ENCODE results near the gene DNAJC5.
"Not testable (repeated sequence)": the region's sequence is repeated elsewhere in the genome, so short reads cannot be mapped to it uniquely, and the experiment has no call there.

Gene DNAJC5

DNA sequence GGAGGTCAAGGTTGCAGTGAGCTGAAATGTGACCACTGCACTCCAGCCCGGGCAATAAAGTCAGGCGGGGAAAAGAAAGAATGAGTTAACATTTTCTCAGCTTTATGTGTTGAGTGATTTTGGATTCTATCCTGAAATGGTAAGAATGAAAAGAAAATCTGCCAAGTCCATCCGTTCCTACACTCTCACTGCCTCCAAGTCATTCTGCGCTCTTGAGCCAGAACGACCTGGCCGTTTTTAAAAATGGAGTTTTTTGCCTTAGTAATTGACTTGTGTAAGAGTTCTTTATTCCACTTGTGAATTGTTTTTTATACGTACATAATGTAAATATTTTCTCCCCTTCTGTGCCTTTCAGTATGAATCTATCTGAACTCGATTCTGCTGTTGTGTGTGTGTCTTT, 28.7 kb downstream of the DNAJC5 start:
- no peaks in the 10 kb centered on the region for H3K4me1 ChIP-seq (ENCODE audit: control insufficient read depth, low read depth, low read length)
- H3K27me3 ChIP-seq (ENCODE audit: control insufficient read depth, insufficient read depth, low read length) = no peaks in the 10 kb centered on the region
- no peaks in the 10 kb centered on the region for H3K9me3 ChIP-seq (ENCODE audit: control insufficient read depth, low read depth, low read length)
- no peak overlapping the region for H3K27ac ChIP-seq (ENCODE audit: low read length)
- H3K9ac ChIP-seq (ENCODE audit: low read length) = no peak overlapping the region
- peaks cover 13% of the 10 kb centered on the region for H3K36me3 ChIP-seq (ENCODE audit: control insufficient read depth, low read depth, low read length)
- H3K4me3 ChIP-seq (ENCODE audit: low read length) = no peak overlapping the region

DNA sequence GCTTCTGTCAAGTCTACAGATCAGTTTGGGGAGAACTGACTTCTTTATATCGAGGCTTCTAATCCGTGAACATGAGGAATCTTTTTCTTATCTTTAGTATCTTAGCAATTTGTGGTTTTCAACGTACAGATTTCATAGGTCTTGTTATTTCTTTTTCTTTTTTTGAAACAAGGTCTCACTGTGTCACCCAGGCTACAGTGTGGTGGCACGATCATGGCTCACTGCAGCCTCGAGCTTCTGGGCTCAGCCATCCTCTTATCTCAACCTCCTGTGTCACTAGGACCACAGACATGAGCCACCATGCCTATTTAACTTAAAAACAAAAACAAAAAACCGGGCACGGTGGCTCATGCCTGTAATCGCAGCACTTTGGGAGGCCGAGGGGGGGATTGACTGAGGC, 29.3 kb downstream of the DNAJC5 start:
- Histone ChIP-seq H3K9ac (ENCODE audit: low read length) (no peak overlapping the region), H3K4me3 (ENCODE audit: low read length) (no peak overlapping the region), H3K36me3 (ENCODE audit: control insufficient read depth, low read depth, low read length) (peaks cover 19% of the 10 kb centered on the region), H3K4me1 (ENCODE audit: control insufficient read depth, low read depth, low read length) (no peaks in the 10 kb centered on the region), H3K27me3 (ENCODE audit: control insufficient read depth, insufficient read depth, low read length) (no peaks in the 10 kb centered on the region), H3K9me3 (ENCODE audit: control insufficient read depth, low read depth, low read length) (no peaks in the 10 kb centered on the region), H3K27ac (ENCODE audit: low read length) (no peak overlapping the region)

DNA sequence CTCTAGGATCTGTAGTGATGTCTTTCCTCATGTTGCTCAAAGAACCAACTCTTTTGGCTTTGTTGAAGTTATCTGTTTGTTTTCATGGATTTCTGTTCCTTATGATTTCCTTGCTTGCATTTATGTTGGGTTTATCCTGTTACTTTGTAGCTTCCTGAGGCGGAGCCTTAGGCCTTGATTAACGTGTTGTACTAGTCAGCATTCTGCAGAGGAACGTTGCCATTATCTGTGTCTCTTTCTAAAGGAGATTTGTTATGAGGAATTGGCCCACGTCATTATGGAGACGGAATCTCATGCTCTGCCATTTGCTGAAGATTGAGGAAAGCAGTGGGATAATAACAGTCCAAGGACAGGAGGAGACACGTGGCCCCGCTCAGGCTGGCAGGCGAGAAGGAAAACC, 31.4 kb downstream of the DNAJC5 start:
- Histone ChIP-seq H3K9me3 (ENCODE audit: control insufficient read depth, low read depth, low read length) (no peaks in the 10 kb centered on the region), H3K4me3 (ENCODE audit: low read length) (no peak overlapping the region), H3K4me1 (ENCODE audit: control insufficient read depth, low read depth, low read length) (no peaks in the 10 kb centered on the region), H3K27ac (ENCODE audit: low read length) (no peak overlapping the region), H3K9ac (ENCODE audit: low read length) (no peak overlapping the region), H3K36me3 (ENCODE audit: control insufficient read depth, low read depth, low read length) (peaks cover 33% of the 10 kb centered on the region), H3K27me3 (ENCODE audit: control insufficient read depth, insufficient read depth, low read length) (no peaks in the 10 kb centered on the region)

DNA sequence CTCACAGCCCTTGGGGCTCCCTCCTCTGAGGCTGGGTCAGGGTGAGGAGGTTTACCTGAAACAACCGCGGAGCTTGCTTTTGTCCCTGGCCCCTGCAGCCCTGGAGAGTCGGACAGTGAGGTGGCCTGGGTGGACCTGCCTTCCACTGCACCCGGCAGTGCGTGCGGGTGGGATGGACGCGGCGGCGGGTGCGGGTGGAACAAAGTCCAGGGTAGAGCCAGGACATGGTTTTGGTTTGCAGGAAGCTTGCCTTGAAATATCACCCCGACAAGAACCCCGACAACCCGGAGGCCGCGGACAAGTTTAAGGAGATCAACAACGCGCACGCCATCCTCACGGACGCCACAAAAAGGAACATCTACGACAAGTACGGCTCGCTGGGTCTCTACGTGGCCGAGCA, 34.1 kb downstream of the DNAJC5 start:
- peaks cover 41% of the 10 kb centered on the region for H3K36me3 ChIP-seq (ENCODE audit: control insufficient read depth, low read depth, low read length)
- no peak overlapping the region for H3K4me3 ChIP-seq (ENCODE audit: low read length)
- no peaks in the 10 kb centered on the region for H3K27me3 ChIP-seq (ENCODE audit: control insufficient read depth, insufficient read depth, low read length)
- H3K4me1 ChIP-seq (ENCODE audit: control insufficient read depth, low read depth, low read length) = no peaks in the 10 kb centered on the region
- no peak overlapping the region for H3K9ac ChIP-seq (ENCODE audit: low read length)
- H3K9me3 ChIP-seq (ENCODE audit: control insufficient read depth, low read depth, low read length) = no peaks in the 10 kb centered on the region
- no peak overlapping the region for H3K27ac ChIP-seq (ENCODE audit: low read length)

DNA sequence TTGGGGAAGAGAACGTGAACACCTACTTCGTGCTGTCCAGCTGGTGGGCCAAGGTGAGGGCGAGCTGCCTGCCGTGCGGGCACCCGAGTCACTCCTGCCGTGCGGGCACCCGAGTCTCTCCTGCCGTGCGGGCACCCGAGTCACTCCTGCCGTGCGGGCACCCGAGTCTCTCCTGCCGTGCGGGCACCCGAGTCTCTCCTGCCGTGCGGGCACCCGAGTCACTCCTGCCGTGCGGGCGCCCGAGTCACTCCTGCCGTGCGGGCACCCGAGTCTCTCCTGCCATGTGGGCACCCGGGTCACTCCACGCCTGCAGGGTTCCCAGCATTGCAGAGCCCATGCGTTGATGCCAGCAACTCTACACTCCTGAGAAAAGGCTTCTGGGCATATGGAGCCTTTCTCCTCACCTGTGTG, 34.6 kb downstream of the DNAJC5 start:
- not testable (repeated sequence) for H3K9ac ChIP-seq (ENCODE audit: low read length); H3K27me3 ChIP-seq (ENCODE audit: control insufficient read depth, insufficient read depth, low read length); H3K4me3 ChIP-seq (ENCODE audit: low read length); H3K27ac ChIP-seq (ENCODE audit: low read length); H3K4me1 ChIP-seq (ENCODE audit: control insufficient read depth, low read depth, low read length); H3K9me3 ChIP-seq (ENCODE audit: control insufficient read depth, low read depth, low read length)
- peaks cover 41% of the 10 kb centered on the region for H3K36me3 ChIP-seq (ENCODE audit: control insufficient read depth, low read depth, low read length)

DNA sequence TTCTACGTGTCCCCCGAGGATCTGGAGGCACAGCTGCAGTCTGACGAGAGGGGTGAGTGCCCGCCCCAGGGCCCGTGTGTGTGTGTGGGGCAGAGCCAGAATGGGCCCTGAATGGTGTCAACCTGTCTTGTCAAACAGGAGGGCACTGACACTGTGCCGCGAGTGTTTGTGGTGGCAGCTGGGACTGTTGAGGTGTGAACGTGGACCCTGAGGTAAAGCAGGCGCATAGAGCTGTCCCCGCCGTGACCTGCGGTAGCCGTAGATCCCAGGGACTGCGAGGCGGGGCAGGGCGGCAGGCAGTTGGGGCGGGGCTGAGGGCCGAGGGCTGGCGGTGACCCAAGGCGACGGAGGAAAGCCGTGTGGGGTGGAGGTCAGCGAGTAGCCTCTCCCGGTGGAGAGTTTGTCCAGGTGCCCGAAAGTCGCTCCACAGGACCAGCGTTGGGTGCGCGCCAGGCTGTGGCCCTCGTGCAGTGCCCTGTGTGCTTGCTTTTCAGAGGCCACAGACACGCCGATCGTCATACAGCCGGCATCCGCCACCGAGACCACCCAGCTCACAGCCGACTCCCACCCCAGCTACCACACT, 36.1 kb downstream of the DNAJC5 start:
- no peaks in the 10 kb centered on the region for H3K4me1 ChIP-seq (ENCODE audit: control insufficient read depth, low read depth, low read length)
- no peak overlapping the region for H3K9ac ChIP-seq (ENCODE audit: low read length)

DNA sequence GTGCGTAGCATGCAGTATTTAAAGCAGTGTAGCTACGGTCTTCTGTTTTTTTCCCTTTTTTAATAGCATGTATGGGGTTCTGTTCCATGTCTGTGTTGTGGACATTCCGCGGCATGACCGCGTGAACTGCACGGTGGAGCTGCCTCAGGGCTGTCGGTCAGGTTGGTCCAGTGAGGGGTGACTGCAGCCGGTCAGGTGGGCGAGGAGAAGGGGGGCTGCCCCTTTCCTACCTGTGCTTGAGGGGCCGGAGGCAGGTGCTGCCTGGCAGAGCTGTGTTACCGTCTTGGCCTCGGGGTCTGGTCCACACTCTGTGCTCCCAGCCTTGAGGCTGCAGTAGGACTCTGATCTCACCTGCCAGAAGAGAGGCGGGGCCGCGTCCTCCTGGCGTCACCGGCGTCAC, 36.8 kb downstream of the DNAJC5 start:
- H3K36me3 ChIP-seq (ENCODE audit: control insufficient read depth, low read depth, low read length) = peaks cover 39% of the 10 kb centered on the region

More for the DNA sequence above, 36.1 kb downstream of the DNAJC5 start:
- no peak overlapping the region for H3K27ac ChIP-seq (ENCODE audit: low read length)
- H3K4me3 ChIP-seq (ENCODE audit: low read length) = no peak overlapping the region
- H3K9me3 ChIP-seq (ENCODE audit: control insufficient read depth, low read depth, low read length) = no peaks in the 10 kb centered on the region
- H3K27me3 ChIP-seq (ENCODE audit: control insufficient read depth, insufficient read depth, low read length) = no peaks in the 10 kb centered on the region
- peaks cover 41% of the 10 kb centered on the region for H3K36me3 ChIP-seq (ENCODE audit: control insufficient read depth, low read depth, low read length)

DNA sequence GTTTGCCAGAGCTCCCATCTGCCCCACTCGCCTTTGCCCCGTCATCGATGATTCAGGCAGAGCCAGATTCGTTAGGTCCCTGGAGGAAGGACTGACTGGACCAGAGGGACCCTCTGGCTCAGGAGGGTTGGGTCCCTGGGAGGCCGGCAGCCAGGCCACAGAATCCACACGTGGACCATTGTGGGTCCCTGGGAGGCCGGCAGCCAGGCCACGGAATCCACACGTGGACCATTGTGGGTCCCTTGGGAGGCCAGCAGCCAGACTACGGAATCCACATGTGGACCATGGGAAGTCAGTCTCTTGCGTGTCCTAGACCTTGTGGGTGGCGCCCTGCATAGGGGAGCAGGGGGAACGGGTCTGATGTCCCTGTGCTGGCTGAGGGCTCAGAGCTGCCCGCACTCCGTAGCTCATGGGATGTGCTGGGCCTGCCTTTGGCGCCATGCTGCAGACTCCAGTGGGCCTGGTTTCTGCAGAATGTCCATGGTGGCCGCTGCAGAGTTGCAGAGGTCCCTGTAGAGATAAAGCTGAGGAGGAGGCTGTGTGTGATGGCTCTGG, 37.8 kb downstream of the DNAJC5 start:
- Histone ChIP-seq H3K27ac (ENCODE audit: low read length) (no peak overlapping the region), H3K4me1 (ENCODE audit: control insufficient read depth, low read depth, low read length) (no peaks in the 10 kb centered on the region), H3K4me3 (ENCODE audit: low read length) (no peak overlapping the region), H3K27me3 (ENCODE audit: control insufficient read depth, insufficient read depth, low read length) (no peaks in the 10 kb centered on the region), H3K9me3 (ENCODE audit: control insufficient read depth, low read depth, low read length) (no peaks in the 10 kb centered on the region), H3K36me3 (ENCODE audit: control insufficient read depth, low read depth, low read length) (peaks cover 34% of the 10 kb centered on the region), H3K9ac (ENCODE audit: low read length) (no peak overlapping the region)

More for the DNA sequence above, 36.8 kb downstream of the DNAJC5 start:
- no peaks in the 10 kb centered on the region for H3K4me1 ChIP-seq (ENCODE audit: control insufficient read depth, low read depth, low read length)
- no peaks in the 10 kb centered on the region for H3K9me3 ChIP-seq (ENCODE audit: control insufficient read depth, low read depth, low read length)
- H3K9ac ChIP-seq (ENCODE audit: low read length) = no peak overlapping the region
- H3K27ac ChIP-seq (ENCODE audit: low read length) = no peak overlapping the region
- H3K27me3 ChIP-seq (ENCODE audit: control insufficient read depth, insufficient read depth, low read length) = no peaks in the 10 kb centered on the region
- H3K4me3 ChIP-seq (ENCODE audit: low read length) = no peak overlapping the region

DNA sequence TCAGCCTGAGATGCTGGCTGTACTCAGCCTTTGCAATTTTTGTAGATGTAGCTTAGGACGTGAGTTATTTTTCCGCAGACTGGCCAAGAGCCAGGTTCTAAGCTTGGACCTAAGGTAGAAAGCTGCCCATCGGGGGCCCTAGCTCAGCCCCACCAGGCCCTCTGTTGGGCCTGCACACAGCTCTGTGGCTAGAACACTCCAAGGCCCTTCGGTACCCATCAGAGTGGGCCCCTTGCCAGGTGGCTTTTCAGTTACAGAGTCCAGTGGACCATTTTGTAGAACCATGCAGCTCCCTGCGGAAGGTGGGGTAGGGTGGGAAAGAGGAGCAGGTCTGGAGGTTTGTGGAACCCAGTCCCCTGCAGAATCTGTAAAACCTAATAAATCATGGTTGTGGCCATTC, 38.7 kb downstream of the DNAJC5 start:
- Histone ChIP-seq H3K9ac (ENCODE audit: low read length) (no peak overlapping the region), H3K36me3 (ENCODE audit: control insufficient read depth, low read depth, low read length) (peaks cover 28% of the 10 kb centered on the region)

DNA sequence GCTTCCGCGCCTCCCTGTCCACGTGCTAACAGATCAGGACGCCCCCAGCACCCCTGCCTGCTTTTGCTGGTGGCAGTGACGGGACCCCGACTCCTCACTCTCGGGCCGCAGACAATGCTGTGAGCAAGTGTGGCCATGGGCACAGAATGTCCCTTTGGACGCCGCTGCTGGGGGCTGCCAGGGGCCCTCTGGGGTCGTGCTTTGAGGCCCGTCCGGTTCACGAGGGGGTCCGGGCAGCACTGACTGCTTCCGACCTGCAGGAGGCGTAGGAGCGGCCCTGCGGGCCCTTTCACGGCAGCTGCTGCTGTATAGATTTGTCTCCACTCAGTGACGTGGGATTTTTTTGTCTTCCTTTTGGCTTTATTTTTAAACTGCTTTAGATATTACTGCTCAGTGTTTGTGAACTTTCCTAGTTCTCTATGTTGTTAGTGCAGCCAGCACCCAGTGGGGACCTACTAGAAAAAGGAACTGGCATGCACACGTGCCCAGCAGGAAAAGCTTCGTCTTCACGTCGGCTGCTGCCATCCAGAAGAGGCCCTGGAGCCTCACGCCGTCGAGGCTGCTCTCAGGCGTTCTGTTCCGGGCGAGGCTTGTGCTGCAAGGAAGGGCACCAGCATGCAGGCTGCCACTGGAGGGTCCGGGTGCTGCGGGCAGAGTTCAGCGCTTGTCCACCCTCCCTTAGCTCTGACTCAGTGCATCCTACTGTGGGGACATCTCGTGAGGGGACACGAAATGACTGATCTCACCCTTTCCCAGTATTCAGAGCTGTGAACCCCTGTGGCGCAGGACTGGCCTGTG, 39.5 kb downstream of the DNAJC5 start:
- Histone ChIP-seq H3K4me1 (ENCODE audit: control insufficient read depth, low read depth, low read length) (no peaks in the 10 kb centered on the region), H3K36me3 (ENCODE audit: control insufficient read depth, low read depth, low read length) (peaks cover 20% of the 10 kb centered on the region), H3K27ac (ENCODE audit: low read length) (no peak overlapping the region), H3K27me3 (ENCODE audit: control insufficient read depth, insufficient read depth, low read length) (no peaks in the 10 kb centered on the region), H3K9me3 (ENCODE audit: control insufficient read depth, low read depth, low read length) (no peaks in the 10 kb centered on the region), H3K4me3 (ENCODE audit: low read length) (no peak overlapping the region), H3K9ac (ENCODE audit: low read length) (no peak overlapping the region)

More for the DNA sequence above, 38.7 kb downstream of the DNAJC5 start:
- H3K4me1 ChIP-seq (ENCODE audit: control insufficient read depth, low read depth, low read length) = no peaks in the 10 kb centered on the region
- H3K27ac ChIP-seq (ENCODE audit: low read length) = no peak overlapping the region
- H3K27me3 ChIP-seq (ENCODE audit: control insufficient read depth, insufficient read depth, low read length) = no peaks in the 10 kb centered on the region
- H3K4me3 ChIP-seq (ENCODE audit: low read length) = no peak overlapping the region
- H3K9me3 ChIP-seq (ENCODE audit: control insufficient read depth, low read depth, low read length) = no peaks in the 10 kb centered on the region

DNA sequence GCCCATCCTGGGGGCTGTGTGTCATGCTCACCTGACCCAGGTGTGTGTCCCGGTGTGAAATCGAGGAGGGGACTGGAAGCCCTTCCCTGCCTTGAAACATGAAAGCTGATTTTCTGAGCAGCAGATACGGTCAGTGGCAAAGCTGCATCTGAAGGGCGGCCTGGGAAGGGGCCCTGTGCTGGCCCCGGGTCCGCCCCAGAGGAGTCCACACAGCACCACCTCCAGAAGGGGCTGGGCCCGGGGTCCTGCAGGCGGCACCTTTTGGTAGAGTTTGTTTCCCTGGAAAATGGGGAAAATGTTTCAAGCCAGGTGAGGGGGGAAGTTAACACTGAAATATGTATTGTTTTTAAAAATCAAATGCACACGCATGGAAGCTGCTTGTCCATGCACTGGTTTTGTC, 40.5 kb downstream of the DNAJC5 start:
- Histone ChIP-seq H3K27me3 (ENCODE audit: control insufficient read depth, insufficient read depth, low read length) (no peaks in the 10 kb centered on the region), H3K4me1 (ENCODE audit: control insufficient read depth, low read depth, low read length) (no peaks in the 10 kb centered on the region), H3K36me3 (ENCODE audit: control insufficient read depth, low read depth, low read length) (peaks cover 21% of the 10 kb centered on the region), H3K27ac (ENCODE audit: low read length) (no peak overlapping the region), H3K4me3 (ENCODE audit: low read length) (no peak overlapping the region), H3K9ac (ENCODE audit: low read length) (no peak overlapping the region), H3K9me3 (ENCODE audit: control insufficient read depth, low read depth, low read length) (no peaks in the 10 kb centered on the region)

DNA sequence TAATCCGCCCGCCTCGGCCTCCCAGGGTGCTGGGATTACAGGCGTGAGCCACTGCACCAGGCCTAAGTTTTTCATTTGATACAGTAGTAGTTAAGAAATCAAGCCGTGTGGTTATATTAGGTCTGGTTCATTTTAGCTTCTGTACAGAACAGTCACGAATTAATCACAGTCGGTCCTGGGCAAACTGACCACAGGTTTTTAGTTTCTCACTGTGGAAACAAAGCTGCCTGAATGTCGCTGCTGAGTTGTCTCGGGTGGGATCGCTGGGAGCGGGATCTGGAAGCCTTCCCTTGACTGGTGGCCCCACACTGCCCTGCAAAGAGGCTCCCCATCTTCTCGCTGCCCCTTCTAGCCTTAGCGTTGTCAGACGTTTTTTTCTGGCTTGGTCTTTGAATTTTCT, 42.7 kb downstream of the DNAJC5 start:
- Histone ChIP-seq H3K36me3 (ENCODE audit: control insufficient read depth, low read depth, low read length) (peaks cover 9% of the 10 kb centered on the region), H3K4me1 (ENCODE audit: control insufficient read depth, low read depth, low read length) (no peaks in the 10 kb centered on the region), H3K27ac (ENCODE audit: low read length) (no peak overlapping the region), H3K9ac (ENCODE audit: low read length) (no peak overlapping the region), H3K9me3 (ENCODE audit: control insufficient read depth, low read depth, low read length) (no peaks in the 10 kb centered on the region), H3K27me3 (ENCODE audit: control insufficient read depth, insufficient read depth, low read length) (no peaks in the 10 kb centered on the region), H3K4me3 (ENCODE audit: low read length) (no peak overlapping the region)
